Gastroesophageal sphincter (tissue), 3 donors: ENCODE data around the gene S100A13.
"Not testable (repeated sequence)": the region's sequence is repeated elsewhere in the genome, so short reads cannot be mapped to it uniquely, and the experiment has no call there.

Source experiments
- POLR2A ChIP-seq, 2 donors: fragments of 450-650 bp; IDR thresholded peaks; one replicate each; pipeline ENCODE4 v1.6.1; 2017; ENCODE audit warnings: antibody characterized with exemption in 2 of 2, mild to moderate bottlenecking in 2 of 2, moderate library complexity in 1 of 2
- POLR2AphosphoS5 ChIP-seq: sonication (generic); formaldehyde crosslinking; IDR thresholded peaks from one replicate; pipeline ENCODE4 v1.6.1; 2017; ENCODE audit warnings: antibody characterized with exemption
- TF ChIP-seq, protein P1 (sequence below), 4 experiments: fragments of 200-600 bp in 2 of 4; fragments of 450-650 bp in 2 of 4; sonication (generic) in 1 of 4; IDR thresholded peaks; one replicate each; pipeline ENCODE4 v1.5.1; 2017 to 2019; ENCODE audit warnings: antibody characterized with exemption in 4 of 4, mild to moderate bottlenecking in 2 of 4, moderate library complexity in 2 of 4

DNA sequence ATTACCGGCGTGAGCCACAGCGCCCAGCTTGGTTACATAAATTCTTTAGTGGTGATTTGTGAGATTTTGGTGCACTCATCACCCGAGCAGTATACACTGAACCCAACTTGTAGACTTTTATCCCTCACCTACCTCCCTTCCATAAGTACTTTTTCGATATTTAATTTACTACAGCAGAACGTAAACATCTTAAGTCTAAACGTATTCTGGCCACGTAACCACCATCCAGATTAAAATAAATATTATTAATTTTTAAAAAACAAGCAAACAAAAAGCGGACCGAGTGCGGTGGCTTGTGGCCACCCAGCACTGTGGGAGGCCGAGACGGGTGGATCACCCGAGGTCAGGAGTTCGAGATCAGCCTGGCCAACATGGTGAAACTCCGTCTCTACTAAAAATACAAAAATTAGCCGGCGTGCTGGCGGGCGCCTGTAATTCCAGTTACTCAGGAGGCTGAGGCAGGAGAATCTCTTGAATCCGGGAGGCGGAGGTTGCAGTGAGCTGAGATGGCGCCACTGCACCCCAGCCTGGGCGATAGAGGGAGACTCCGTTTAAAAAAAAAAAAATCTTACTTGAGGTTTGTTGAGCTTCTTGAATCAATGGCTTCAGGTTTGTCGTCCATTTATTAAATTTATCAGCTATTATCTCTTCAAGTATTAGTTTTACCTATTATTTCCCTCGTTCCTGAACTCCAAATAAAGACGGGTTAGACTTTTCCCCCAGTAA lies 44.5 kb upstream of the S100A13 start:
- TF ChIP-seq, protein P1, sequence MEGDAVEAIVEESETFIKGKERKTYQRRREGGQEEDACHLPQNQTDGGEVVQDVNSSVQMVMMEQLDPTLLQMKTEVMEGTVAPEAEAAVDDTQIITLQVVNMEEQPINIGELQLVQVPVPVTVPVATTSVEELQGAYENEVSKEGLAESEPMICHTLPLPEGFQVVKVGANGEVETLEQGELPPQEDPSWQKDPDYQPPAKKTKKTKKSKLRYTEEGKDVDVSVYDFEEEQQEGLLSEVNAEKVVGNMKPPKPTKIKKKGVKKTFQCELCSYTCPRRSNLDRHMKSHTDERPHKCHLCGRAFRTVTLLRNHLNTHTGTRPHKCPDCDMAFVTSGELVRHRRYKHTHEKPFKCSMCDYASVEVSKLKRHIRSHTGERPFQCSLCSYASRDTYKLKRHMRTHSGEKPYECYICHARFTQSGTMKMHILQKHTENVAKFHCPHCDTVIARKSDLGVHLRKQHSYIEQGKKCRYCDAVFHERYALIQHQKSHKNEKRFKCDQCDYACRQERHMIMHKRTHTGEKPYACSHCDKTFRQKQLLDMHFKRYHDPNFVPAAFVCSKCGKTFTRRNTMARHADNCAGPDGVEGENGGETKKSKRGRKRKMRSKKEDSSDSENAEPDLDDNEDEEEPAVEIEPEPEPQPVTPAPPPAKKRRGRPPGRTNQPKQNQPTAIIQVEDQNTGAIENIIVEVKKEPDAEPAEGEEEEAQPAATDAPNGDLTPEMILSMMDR (IDR thresholded peaks at IDR 0.05): peak in 2 of 4 experiments; percentile 16 to 22
- not testable (repeated sequence) for TF ChIP-seq POLR2A (IDR thresholded peaks at IDR 0.05); POLR2AphosphoS5
